Cerebellar cortex (tissue), 1 donor: ENCODE results near the gene NUCB1.
"Not testable (repeated sequence)": the region's sequence is repeated elsewhere in the genome, so short reads cannot be mapped to it uniquely, and the experiment has no call there.

Experiments
- DNase-seq: peaks from one replicate; pipeline ENCODE4 v3.0.0-alpha.2; 2015; ENCODE audit warnings: low spot score

Gene NUCB1

DNA sequence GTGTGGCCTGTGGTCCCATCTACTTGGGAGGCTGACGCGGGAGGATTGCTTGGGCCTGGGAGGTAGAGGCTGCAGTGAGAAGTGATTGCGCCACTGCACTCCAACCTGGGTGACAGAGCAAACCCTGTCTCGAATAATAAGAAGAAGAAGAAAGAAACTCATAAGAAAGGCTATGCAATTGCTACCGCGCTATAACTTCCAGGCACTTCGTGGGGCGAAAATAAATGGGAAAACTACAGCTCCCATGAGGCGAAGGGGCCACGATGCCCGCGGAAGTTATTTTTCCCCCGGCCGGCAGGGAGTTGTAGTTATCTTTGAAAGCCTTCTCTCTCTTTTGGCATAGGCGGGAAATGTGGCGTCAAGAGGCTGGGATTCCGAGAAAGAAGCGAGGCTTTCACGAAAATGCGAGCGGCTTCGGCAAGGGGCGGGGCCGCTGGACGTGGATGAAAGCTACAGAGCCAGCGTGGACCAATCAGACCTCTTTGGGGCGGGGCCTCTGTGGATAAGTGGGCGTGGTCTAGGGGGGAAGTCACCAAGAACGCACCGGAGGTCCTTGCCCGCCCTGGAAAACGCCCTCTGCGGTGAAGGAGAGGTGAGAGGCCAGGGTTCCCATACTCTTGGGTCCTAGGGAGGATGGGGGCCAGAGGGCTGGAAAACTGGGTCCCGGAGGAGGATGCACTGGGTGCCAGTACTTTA, at the start of gene NUCB1:
Gene NUCB1 (plus strand): TSS at position 532 of the 696 bp plus-strand sequence. CDS start 485 bp downstream, outside the sequence.
- DNase-seq: peak; percentile 99

DNA sequence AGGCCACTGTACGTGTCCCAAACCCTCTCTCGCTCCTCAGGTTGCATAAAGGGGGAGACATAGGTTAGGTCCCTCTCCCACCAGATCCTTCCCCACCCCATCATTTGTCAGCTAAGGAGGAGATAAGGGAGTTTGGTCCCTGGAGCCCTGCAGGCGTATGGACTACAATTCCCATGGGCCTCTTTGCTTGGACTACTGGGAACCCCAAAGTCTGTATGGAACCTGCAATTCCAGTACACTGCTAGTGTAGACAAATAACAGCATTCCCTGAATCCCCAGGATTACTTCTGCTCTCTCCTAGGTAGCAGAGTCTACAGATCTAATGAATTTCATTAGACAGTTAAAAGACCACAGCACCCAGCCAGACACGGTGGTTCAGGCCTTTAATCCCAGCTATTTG, 47.8 kb upstream of the NUCB1 start:
- DNase-seq: no peak

DNA sequence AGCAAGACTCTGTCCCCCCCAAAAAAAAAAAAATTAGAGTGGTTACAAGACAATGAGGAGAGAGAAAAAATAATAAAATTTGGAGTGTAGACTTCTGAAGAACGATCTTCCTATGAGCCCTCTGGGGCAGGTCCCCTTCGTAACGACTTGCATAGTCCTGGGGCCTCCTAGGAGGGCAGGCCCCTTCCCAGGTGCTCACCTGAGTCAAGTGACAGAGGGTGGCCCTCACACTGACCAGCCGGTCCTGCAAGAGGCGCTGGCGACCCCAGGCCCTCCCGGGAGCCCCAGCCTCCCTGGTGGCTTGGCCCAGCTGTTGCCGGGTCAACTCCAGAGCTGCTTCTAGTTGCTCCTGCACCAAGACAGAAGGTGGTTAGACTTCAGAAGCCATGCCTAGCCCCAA, 46.6 kb upstream of the NUCB1 start:
- no peak for DNase-seq

DNA sequence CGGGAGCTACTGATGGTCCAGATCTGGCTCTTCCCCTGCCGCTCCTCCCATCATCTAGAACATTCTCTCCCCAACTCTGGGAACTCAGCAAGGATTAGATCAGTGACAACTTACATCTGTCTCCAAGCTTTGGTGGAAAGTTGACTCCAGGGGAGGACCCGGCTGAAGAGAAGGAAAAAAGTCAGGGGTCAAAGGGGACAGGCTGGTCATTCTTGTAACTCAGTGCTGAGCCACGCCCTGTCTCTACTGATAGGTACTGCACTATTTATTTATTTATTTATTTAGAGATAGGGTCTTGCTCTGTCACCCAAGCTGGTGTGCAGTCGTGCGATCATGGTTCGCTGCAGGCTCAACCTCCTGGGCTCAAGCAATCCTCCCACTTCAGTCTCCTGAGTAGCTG, 46.0 kb upstream of the NUCB1 start:
- DNase-seq: no peak

DNA sequence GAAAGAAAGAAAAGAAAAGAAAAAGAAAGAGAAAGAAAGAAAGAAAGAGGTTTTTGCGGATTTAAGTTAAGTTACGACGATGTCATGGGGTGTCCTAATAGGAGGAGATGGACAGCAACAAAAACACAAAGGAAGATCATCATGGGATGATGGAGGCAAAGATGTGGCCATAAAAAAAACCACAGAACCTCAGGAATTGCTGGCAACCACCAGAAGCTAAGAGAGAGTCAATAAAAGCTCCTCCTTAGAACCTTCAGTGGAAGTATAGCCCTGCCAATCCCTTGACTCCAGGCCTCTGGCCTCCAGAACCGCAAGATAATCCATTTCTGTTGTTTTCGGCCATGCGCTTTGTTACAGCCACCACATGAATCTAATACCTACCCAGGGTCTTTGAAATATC, 43.2 kb upstream of the NUCB1 start:
- DNase-seq: no peak

DNA sequence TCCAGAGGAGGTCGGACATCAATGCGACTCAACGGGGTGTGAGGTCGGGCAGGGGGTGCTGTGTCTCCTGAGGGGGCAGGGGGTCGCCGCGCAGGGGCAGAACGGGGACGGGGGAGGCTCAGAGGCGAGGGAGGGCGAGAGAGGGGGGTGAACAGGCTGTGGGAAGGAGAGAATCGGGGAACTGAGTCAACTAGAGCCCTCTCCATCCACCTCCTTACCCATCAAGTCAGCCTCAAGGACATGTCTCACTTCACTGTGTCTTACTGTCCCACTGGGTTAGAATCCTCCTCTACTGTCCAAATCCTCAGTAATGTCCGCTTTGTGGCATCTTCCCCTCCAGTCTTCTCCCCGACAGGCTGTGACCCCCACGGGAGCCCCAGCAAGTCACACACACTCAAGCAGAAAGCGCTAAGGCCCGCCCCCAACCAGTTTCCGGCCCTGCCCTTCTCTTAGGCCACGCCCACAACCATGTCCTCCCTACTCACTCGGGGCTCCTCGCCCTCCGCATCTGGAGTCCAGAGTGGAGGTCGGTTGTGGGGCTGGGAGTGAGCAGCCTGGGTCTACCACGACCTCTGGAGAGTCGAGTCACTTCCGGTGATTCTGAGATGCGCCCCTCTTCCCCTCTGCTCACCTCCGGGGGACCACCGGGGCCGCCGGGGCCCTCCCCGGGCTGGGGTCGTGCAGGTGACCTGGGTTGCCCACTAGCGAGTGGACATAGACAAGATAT, 41.0 kb upstream of the NUCB1 start:
- DNase-seq: no peak

DNA sequence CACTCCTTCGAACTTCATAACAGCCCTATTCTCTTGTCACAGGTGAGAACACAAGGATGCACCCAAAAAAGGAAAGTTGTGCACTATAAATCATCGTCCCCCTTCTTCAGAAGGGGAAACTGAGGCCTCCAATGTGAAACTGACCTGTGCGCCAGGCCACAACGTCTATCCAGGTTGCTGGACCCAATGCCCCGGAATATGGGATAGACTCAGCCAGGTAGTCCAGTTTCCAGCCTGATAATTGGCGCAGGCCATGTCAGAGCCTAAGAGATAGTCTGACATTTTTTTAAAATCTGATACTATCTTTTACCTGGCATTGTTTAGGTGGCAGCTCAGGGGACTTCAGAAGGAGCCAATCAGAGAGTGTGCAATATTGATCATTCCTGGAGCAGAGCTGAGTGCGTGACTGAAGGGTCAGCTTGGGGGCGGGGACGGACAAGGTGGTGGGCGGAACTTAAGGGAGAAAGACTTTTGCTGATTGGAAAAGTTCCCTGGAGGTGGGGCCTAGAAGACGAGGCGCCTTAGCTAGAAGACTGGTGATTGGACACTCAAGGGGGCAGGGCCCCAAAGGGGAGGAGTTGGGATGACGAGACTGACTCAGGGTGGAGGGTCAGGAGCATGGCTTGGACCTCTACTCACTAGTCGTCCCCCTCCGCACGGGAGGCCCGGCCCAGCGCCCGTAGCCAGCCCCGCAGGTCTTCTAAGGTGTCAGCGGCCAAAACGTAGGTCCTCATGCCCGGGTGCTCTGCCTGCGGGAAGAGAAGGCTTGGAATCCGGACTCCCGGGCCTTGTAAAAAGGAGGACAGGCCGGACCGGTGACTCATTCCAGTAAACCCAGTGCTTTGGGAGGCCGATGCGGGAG, 40.2 kb upstream of the NUCB1 start:
- no peak for DNase-seq

DNA sequence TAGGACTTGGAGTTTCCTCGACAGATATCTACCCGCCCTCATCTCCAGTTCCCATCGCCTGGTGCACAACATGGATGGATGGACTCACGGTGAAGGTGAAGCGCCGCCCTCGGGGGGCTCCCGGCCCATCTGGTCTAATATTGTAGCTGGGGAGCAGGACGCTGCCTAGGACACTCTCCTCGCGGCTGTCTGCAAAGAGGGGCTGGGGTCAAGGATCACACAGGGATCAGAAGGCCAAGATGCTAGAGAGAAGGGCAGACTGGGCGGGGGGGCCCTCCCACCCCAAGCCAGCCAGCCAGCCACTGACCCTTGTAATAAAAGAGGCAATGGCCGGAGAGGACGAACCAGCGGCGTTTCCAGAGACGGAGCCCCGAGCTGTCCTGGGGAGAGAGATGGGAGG, 38.8 kb upstream of the NUCB1 start:
- DNase-seq: no peak

DNA sequence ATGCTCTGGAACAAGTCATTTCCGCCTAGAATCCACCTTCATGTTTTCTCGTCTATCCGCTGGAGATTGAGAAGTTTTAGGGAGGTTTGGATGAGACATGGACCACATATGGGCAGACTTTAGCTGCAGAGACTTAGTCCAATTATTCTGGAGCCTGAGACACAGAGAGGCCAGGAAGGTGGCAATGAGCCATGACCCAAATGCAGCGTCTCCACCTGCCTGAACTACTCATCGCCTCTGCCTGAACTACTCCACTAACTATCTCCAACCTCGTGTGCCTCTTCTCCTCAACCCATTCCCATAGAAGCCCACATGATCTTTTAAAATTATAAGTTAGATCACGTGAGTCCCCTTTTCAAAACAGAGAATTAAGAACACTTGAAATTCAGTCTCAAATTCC, 37.3 kb upstream of the NUCB1 start:
- peak; percentile 70 for DNase-seq

DNA sequence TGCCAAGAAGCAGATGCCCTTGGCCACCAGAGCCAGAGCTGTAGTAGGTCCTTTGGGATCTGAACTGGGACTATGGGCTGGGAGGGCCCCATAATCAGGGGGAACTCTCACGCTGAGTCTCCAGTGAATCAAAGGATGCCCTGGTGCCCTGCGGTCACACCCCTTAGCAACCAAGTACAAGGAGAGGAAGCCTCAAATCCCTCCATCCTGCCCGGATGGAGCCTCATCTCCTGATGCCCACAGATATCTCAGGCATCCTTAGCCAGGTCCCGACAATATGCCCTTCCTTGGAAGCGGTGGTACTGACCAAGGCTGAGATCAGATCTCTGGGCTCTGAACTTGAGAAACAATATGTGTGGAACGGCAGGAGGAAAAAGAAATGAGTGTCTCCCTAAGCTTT, 33.4 kb upstream of the NUCB1 start:
- no peak for DNase-seq

DNA sequence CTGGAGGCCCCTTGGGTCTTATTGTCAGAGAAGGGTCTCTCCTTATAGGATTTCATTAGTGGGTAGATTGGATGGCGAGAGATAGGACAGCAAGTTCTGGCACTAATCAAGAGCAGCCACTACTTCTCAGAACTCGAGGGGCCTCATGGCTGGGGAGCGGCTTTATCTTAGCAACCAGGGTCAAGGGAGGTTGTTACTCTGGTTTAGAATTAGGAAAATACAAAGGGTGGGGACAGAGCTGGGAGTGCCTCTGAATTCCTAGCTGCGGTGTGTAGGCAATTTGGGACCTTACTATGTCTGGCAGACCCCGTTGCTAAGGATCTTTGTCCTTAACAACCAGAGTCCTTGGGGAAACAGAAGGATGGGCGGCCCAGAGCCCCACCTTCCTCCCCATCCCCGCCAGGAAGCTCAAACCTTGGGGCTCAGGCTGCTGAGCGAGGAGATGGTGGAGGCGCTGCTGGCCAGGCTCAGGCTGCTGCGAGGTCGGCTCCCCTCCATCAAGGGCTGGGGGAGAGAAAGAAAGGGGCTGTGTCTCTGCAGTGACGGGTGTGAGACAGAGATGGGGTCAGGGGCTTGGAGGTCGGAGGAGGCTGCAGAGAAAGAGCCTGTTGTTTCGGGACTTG, 32.9 kb upstream of the NUCB1 start:
- no peak for DNase-seq

DNA sequence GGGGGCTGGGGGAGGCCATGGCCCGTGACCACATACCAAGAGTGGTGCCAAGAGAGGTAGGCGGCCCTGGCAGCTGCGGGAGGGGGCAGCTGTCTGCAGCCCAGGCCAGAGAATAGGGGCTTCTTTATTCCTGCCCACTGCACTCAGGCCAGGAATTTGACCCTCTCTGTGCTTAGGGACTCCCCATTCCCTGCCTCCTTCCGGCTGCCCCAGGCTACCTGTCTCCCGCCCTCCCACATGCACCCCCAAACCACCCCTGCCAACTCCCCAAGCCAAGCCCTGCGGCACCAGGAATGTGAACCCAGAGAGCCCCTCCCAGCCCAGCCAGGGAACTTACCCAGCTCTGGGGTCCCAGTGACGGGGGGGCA, 32.4 kb upstream of the NUCB1 start:
- no peak for DNase-seq

DNA sequence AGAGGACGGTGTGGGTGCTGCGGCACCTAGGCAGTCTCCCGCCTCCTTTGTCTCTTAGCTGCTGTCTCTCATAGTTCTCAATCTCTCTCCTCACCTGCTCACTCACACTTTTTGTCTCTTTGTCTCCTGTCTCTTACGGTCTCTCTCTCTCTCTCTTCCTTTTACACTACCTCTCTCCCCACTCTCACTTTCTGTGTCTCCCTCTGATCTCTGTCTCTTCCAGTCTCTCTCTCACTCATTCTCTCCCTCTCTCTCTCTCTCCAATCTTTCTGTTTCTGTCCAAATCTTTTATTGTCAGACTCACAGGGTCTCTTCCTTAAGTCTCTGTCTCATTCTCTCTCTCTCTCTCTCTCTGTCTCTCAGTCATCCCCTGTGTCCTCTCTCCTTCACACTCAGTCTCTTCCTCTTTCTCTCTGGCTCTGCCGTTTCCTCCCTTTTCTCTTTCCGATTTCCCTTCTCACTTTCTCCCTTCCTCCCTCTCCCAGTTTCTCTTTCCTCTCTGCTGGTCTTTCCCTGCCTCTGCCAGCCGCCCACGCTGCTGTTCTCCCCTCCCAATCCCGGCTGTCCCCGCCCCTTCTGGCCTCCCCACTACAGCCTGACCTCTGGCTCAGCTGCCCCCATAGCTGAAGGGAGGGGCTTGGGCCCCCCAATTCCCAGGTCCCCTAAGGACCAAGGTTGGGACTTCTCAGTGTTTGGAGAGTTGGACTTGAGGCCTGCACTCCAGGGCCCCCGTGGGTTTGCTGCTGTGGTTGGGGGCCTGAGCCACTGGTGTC, 31.8 kb upstream of the NUCB1 start, which contains the start of gene PLEKHA4:
Gene PLEKHA4 (minus strand): TSS at position 504 of the 773 bp plus-strand sequence. CDS start 997 bp downstream, outside the sequence.
- DNase-seq: peak; percentile 25

DNA sequence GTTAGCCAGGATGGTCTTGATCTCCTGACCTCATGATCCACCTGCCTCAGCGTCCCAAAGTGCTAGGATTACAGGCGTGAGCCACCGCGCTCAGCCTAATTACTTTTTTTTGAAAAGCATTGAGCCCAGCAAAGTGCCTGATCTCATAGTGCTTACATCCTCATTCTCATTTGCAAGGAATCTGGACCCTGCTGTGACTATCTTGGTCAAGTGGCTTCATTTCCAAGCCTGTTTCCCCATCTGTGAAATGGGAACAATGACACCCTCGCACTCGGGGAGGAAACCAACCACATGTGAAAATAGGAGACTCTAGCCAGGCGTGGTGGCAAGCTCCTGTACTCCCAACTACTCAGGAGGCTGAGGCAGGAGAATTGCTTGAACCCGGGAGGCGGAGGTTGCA, 30.1 kb upstream of the NUCB1 start:
- no peak for DNase-seq

DNA sequence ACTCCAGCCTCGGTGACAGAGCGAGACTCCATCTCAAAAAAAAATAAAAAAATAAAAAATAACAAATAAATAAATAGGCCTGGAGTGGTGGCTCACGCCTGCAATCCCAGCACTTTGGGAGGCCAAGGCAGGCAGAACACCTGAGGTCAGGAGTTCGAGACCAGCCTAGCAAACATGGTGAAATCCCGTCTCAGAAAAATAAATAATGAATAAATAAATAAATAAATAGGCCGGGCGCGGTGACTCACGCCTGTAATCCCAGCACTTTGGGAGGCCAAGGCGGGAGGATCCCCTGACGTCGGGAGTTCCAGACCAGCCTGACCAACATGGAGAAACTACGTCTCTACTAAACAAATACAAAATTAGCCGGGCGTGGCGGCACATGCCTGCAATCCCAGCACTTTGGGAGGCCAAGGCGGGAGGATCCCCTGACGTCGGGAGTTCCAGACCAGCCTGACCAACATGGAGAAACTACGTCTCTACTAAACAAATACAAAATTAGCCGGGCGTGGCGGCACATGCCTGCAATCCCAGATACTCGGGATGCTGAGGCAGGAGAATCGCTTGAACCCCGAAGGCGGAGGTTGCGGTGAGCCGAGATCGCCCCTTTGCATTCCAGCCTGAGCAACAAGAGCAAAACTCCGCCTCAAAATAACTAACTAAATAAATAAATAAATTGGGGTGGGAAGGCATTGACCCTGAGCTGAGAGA, 28.5 kb upstream of the NUCB1 start:
- DNase-seq: not testable (repeated sequence)

DNA sequence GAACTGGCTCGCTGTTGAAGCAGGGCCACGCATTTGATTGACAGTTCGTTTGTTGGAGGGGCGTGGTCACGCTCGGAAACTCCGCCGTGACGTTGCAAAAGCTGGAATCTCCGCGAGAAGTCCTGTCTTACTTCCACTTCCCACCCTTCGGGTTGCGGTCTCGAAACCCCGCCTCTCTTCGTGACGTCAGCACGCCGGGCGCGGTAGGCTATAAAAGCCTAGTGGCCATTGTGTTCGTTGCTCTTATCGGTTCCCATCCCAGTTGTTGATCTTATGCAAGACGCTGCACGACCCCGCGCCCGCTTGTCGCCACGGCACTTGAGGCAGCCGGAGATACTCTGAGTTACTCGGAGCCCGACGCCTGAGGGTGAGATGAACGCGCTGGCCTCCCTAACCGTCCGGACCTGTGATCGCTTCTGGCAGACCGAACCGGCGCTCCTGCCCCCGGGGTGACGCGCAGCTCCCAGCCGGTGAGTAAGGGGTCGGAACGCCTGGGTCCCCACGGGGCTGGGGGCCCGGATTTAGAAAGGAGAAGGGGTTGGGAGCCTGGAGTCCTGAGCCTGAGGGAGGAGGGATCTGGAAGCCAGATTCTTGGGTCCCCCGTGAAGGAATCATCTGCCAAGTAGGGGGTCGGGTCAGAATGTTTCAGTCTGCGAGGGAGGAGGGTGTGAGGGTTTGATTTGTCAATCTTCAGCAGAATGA, 27.8 kb upstream of the NUCB1 start, which contains the start of gene PPP1R15A:
Gene PPP1R15A (plus strand): TSS at position 240 of the 702 bp plus-strand sequence. CDS start 813 bp downstream, outside the sequence.
- peak; percentile 99 for DNase-seq

DNA sequence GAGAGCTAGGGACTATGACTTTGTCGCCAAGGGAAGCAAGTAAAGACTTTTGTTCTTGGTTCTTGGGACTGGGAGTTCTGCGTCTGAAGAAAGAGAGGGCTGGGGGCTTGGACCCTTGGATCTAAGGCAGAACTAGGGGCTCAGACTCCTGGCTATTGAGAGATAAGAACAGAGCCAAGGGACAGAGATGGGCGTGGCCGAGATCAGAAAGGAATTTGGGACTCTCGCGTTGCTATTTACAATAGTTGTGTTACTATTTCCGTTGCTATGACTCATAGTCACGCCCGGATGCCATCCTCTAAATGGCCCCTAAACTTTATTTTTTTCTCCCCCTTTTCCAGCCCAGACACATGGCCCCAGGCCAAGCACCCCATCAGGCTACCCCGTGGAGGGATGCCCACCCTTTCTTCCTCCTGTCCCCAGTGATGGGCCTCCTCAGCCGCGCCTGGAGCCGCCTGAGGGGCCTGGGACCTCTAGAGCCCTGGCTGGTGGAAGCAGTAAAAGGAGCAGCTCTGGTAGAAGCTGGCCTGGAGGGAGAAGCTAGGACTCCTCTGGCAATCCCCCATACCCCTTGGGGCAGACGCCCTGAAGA, 27.1 kb upstream of the NUCB1 start:
- peak; percentile 85 for DNase-seq

DNA sequence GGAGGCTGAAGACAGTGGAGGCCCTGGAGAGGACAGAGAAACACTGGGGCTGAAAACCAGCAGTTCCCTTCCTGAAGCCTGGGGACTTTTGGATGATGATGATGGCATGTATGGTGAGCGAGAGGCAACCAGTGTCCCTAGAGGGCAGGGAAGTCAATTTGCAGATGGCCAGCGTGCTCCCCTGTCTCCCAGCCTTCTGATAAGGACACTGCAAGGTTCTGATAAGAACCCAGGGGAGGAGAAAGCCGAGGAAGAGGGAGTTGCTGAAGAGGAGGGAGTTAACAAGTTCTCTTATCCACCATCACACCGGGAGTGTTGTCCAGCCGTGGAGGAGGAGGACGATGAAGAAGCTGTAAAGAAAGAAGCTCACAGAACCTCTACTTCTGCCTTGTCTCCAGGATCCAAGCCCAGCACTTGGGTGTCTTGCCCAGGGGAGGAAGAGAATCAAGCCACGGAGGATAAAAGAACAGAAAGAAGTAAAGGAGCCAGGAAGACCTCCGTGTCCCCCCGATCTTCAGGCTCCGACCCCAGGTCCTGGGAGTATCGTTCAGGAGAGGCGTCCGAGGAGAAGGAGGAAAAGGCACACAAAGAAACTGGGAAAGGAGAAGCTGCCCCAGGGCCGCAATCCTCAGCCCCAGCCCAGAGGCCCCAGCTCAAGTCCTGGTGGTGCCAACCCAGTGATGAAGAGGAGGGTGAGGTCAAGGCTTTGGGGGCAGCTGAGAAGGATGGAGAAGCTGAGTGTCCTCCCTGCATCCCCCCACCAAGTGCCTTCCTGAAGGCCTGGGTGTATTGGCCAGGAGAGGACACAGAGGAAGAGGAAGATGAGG, 26.4 kb upstream of the NUCB1 start:
- peak; percentile 18 for DNase-seq
